NCI-H345 (cell line): ENCODE measurements around the gene NKTR.

Source experiments
- DNase-seq: peaks from one replicate; lab custom pipeline; 2025; lab: John Stamatoyannopoulos, UW

Gene NKTR

GRCh38 chr3:42696356-42697288 is 96.1 kb downstream of the NKTR start:
- DNase-seq = no peak

DNA sequence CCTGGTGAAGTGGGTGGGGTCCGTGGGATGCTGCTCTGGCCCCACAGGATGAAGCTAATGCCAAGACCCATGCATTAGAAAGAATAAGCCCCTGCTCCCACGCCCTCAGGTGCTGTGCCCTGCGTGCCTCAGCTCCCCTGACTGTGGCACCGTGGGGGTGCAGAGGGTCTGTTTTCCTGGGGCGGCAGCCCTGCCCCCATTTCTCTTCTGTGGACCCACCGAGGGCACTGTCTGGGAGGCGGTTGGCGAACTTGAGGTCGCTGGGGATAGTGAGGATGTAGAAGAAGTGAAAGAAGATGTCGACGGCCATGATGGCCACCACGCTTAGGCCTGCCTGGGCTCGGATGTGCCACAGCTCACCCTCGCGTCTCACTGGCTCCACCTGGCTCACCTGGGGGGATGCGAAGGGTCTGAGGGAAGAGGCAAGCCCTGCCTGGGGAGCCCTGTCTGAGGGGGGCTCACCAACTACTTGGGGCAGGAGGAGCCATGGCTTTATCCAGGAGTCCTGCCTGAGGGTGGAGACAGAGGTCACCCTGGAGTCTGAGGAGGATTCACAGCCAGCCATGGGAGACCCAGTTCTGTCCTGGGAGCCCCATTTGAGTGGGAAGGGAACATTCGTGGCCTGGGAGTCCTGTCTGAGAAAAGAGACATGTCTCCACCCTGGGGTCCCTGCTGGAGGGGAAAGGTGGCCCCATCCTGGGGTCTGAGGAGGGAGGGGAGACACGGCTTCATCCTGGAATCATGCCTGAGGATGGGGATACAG is 97.0 kb downstream of the NKTR start:
- DNase-seq = no peak
